Measurements from ENCODE around the gene NYAP1. TPM values are rescaled to one million over a fixed set of nuclear protein-coding genes. Genes with fewer than 3 reads are reported as not detected.
A peak's percentile ranks its signal among the peaks of the same experiment; 100 is the strongest.

NYAP1 gene
- under 1 TPM; 0.32 to 0.38 TPM for total RNA-seq

- no peak for DNase-seq
Observed at GRCh38 chr7:100483722-100484672, at the start of gene NYAP1. Gene NYAP1 (plus strand): TSS chr7:100483927. CDS start chr7:100485312, 1,385 bp downstream.

DNA sequence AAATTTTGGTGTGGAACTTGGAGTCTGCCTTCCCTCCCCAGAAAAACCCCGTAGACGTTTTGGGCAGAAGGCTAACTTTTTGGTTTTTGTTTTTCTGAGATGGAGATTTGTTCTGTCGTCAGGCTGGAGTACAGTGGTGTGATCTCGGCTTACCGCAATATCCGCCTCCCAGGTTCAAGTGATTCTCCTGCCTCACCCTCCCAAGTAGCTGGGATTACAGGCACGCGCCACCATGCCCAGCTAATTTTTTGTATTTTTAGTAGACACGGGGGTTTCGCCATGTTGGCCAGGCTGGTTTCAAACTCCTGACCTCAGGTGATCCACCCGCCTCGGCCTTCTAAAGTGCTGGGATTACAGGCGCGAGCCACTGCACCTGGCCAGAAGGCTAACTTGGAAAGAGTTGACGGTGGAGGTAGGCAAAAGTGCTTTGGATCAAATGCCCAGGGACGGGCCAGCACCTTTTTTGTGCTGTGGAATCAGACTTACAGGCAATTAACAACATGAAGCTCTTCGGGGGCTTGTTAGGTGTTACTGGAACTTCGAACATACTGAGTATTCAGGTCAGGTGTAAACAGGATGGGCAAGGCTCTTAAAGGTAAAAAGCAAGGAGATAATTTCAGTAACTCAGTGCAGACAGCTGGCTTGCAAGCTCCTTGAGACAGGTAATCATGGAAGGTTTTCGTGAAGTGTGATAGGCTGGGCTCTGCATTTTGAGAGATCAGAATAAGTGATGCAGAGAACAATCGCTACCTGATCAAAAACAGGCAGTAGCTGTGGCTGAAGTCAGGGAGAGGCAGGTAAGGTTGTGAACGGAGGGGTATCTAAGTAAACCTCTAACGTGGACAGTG, 49.2 kb upstream of the NYAP1 start:
- peaks cover 52% of the 10 kb centered on the region for H3K36me3 Mint-ChIP-seq (ENCODE audit: low read depth)
- ChIA-PET POLR2A (interaction anchor here (0.7 to 3.1 kb wide), 6 partner anchors 10 to 339 kb away, joined by 3 to 11 read pairs (median 4); partner anchors contain the start of gene TSC22D4), CTCF (interaction anchor here (0.7 to 1.4 kb wide), 3 partner anchors 10 to 48 kb away, joined by 3 to 5 read pairs (median 4); no protein-coding TSS in a partner anchor)
- peak overlapping the region; percentile 97 for H3K27ac Mint-ChIP-seq
- H3K9me3 Mint-ChIP-seq = no peaks in the 10 kb centered on the region
- no peaks in the 10 kb centered on the region for H3K27me3 Mint-ChIP-seq
- no peak for TF ChIP-seq CTCF (IDR thresholded peaks at IDR 0.05)
- peaks cover 37% of the 10 kb centered on the region for H3K4me1 Mint-ChIP-seq (ENCODE audit: low read depth)
- no peak for DNase-seq
- intact Hi-C loops (cut with micrococcal nuclease) = no loop called here
- ATAC-seq = no peak
- peak overlapping the region; percentile 92 for H3K4me3 Mint-ChIP-seq

More at GRCh38 chr7:100483722-100484672, at the start of gene NYAP1:
- intact Hi-C loops (cut with micrococcal nuclease) = no loop called here
- POLR2A ChIA-PET = interaction anchor here (0.8 to 1.9 kb wide), 3 partner anchors 14 to 100 kb away, joined by 3 to 5 read pairs (median 5); no protein-coding TSS in a partner anchor
- peaks cover 15% of the 10 kb centered on the region for H3K4me1 Mint-ChIP-seq (ENCODE audit: low read depth)
- H3K27ac Mint-ChIP-seq = peak within 1 kb of the TSS; percentile 52
- H3K4me3 Mint-ChIP-seq = peak within 1 kb of the TSS; percentile 79
- H3K9me3 Mint-ChIP-seq = no peaks in the 10 kb centered on the region
- H3K36me3 Mint-ChIP-seq (ENCODE audit: low read depth) = no peaks in the 10 kb centered on the region
- no peaks in the 10 kb centered on the region for H3K27me3 Mint-ChIP-seq
- TF ChIP-seq CTCF (IDR thresholded peaks at IDR 0.05) = no peak
- CTCF ChIA-PET = interaction anchor here (1.6 to 3.0 kb wide), 3 partner anchors 14 to 76 kb away, joined by 6 to 26 read pairs (median 21); no protein-coding TSS in a partner anchor
- ATAC-seq = peak; percentile 3

DNA sequence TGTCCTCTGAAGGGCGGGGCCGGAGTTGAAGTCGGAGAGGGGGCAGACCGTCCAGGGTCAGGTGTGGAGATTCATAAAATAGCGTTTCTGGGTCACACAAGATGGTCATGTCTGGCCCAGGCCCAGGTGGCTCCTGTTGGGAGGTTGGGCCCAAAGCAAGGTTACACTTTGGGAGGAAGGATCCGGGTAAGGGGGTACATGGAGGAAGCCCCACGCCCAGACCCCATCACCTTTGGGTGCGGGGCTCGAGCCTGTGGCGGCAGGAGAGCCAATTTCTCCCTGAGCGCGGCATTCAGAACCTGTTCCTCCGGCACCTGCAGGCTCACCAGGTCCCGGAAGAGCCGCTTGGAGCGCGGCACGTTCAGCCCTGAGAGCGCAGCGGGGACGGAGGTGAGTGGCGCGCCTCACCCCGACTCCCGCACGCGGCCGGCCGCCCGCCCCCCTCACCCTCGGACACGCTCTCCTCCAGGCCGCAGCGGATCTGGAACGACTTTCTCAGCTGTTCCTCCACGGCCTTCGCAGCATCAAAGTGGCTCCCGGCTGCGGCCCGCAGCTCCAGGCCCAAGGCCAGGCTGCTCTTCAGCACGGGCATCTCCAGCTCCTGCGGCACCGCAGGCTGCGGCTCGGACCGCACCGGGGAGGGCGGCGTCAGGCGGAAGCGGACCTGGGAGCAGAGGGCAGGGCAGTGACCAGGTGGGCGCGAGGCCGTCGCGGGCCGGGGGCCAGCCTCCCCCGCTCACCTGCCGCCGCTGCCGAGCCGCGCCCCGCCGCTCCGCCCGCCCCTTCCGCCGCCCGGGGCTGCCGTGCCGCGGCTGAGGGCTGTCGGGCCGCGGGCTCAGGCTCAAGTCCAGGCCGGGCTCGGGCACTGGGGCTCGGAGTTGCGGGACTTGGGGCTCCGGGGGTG, 48.1 kb upstream of the NYAP1 start:
- intact Hi-C loops (cut with micrococcal nuclease) = no loop called here
- peak overlapping the region; percentile 97 for H3K27ac Mint-ChIP-seq
- DNase-seq (peak; percentile 58), ATAC-seq (peak; percentile 15)
- TF ChIP-seq CTCF (IDR thresholded peaks at IDR 0.05) = no peak
- H3K27me3 Mint-ChIP-seq = no peaks in the 10 kb centered on the region
- H3K4me3 Mint-ChIP-seq = peak overlapping the region; percentile 92
- H3K36me3 Mint-ChIP-seq (ENCODE audit: low read depth) = peaks cover 45% of the 10 kb centered on the region
- CTCF ChIA-PET = interaction anchor here (1.0 to 1.4 kb wide), 4 partner anchors 12 to 47 kb away, joined by 3 to 5 read pairs (median 4); no protein-coding TSS in a partner anchor
- POLR2A ChIA-PET = interaction anchor here (0.9 to 3.1 kb wide), 9 partner anchors 8 to 135 kb away, joined by 3 to 12 read pairs (median 5); partner anchors contain the start of genes TSC22D4 and ZCWPW1
- no peaks in the 10 kb centered on the region for H3K9me3 Mint-ChIP-seq
- H3K4me1 Mint-ChIP-seq (ENCODE audit: low read depth) = peaks cover 37% of the 10 kb centered on the region
